Adrenal gland (tissue), 5 donors: ENCODE results near the gene RGS3.

ENCODE experiments used
- CTCF ChIP-seq, 6 experiments: fragments of 450-650 bp in 4 of 6; fragments of 200-600 bp in 2 of 6; sonication (generic) in 1 of 6; IDR thresholded peaks; 1 replicate in 5 of 6; 2 replicates in 1 of 6; pipeline versions ENCODE4 v1.5.1 to v1.8.0; 2016 to 2021; ENCODE audit warnings: antibody characterized with exemption in 6 of 6, mild to moderate bottlenecking in 2 of 6, moderate library complexity in 1 of 6
- POLR2A ChIP-seq, 2 donors: fragments of 450-650 bp; IDR thresholded peaks; one replicate each; pipeline ENCODE4 v1.6.1; 2017; ENCODE audit warnings: antibody characterized with exemption in 2 of 2, mild to moderate bottlenecking in 2 of 2, moderate library complexity in 1 of 2
- donor health status: DM: no; HTN: no; CAD: no.

GRCh38 chr9:113562653-113563381 lies 99.3 kb downstream of the RGS3 start:
- TF ChIP-seq CTCF (IDR thresholded peaks at IDR 0.05) (no peak), POLR2A (IDR thresholded peaks at IDR 0.05) (no peak)
